Measurements from ENCODE around the gene IPMK. TPM values are rescaled to one million over a fixed set of nuclear protein-coding genes. Genes with fewer than 3 reads are reported as not detected.

The IPMK gene
- 21.5 TPM for polyA plus RNA-seq
- long read RNA-seq, donor 1, full-length matches to known transcripts = 1 of 1 reads
- long read RNA-seq, donor 1, partial matches to known transcripts = 0 of 1 reads
- long read RNA-seq, donor 1, other reads (novel, unspliced or antisense) = 0 of 1 reads
- long read RNA-seq, donor 2, full-length matches to known transcripts = 7 of 7 reads
- long read RNA-seq, donor 2, partial matches to known transcripts = 0 of 7 reads
- long read RNA-seq, donor 2, other reads (novel, unspliced or antisense) = 0 of 7 reads
- long read RNA-seq, donor 3 = 0 reads
- long read RNA-seq, donor 4 = 0 reads
- long read RNA-seq, donor 5, full-length matches to known transcripts = 1 of 1 reads
- long read RNA-seq, donor 5, partial matches to known transcripts = 0 of 1 reads
- long read RNA-seq, donor 5, other reads (novel, unspliced or antisense) = 0 of 1 reads
- long read RNA-seq, donor 6, full-length matches to known transcripts = 8 of 8 reads
- long read RNA-seq, donor 6, partial matches to known transcripts = 0 of 8 reads
- long read RNA-seq, donor 6, other reads (novel, unspliced or antisense) = 0 of 8 reads
- long read RNA-seq, donor 7, full-length matches to known transcripts = 2 of 2 reads
- long read RNA-seq, donor 7, partial matches to known transcripts = 0 of 2 reads
- long read RNA-seq, donor 7, other reads (novel, unspliced or antisense) = 0 of 2 reads
- long read RNA-seq, donor 8, full-length matches to known transcripts = 12 of 12 reads
- long read RNA-seq, donor 8, partial matches to known transcripts = 0 of 12 reads
- long read RNA-seq, donor 8, other reads (novel, unspliced or antisense) = 0 of 12 reads
- long read RNA-seq, donor 9, full-length matches to known transcripts = 6 of 245 reads
- long read RNA-seq, donor 9, partial matches to known transcripts = 36 of 245 reads
- long read RNA-seq, donor 9, other reads (novel, unspliced or antisense) = 203 of 245 reads
- long read RNA-seq, donor 10, full-length matches to known transcripts = 5 of 282 reads
- long read RNA-seq, donor 10, partial matches to known transcripts = 277 of 282 reads
- long read RNA-seq, donor 10, other reads (novel, unspliced or antisense) = 0 of 282 reads
- long read RNA-seq, donor 11, full-length matches to known transcripts = 3 of 144 reads
- long read RNA-seq, donor 11, partial matches to known transcripts = 141 of 144 reads
- long read RNA-seq, donor 11, other reads (novel, unspliced or antisense) = 0 of 144 reads

DNA sequence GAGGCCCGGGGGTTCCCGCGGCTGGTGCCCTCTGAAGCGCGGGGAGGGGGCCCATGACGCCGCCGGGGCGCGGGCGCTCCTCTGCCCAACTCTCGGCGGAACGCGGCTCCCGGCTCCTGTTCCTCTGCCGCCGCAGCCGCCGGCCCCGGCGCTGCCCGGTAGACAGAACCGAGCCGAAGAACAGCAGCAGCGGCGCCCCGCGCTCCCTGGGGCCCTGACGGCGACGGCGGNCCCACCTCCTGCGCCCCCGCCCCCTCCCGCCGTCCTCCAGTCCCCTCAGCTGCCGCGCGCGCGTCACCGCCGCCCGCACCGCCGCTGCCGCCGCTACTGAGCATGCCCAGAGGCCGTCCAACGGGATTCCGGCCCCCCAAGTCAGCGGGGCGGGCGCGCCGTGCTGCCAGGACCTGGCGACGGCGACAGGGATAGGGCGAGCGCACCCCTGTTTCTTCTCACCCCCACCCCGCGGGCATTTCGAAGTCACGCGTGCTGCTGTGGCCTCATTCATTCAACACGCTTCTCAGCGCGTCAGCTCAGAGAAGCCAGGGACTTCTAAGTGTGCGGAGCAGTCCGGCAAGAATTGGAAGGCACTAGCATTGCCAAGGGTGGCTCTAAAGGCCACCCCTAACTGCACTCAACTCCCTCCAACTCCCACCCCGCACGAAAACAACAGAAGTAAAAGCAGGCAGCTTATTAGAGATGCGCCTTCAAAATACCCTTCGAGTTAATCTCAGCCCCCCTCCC, at the start of gene IPMK:
Gene IPMK (minus strand): TSS at position 182 of the 741 bp plus-strand sequence. CDS start 283 bp downstream, outside the sequence.
- Histone ChIP-seq H3K27me3 (ENCODE audit: control insufficient read depth, insufficient read depth, low read length) (no peaks in the 10 kb centered on the region), H3K9me3 (ENCODE audit: control insufficient read depth, low read depth, low read length) (no peaks in the 10 kb centered on the region), H3K4me1 (ENCODE audit: control insufficient read depth, insufficient read depth, low read length) (peaks cover 9% of the 10 kb centered on the region), H3K27ac (ENCODE audit: low read length) (peak within 1 kb of the TSS; percentile 98), H3K36me3 (ENCODE audit: control insufficient read depth, insufficient read depth, low read length) (no peaks in the 10 kb centered on the region), H3K4me3 (ENCODE audit: low read length) (peak within 1 kb of the TSS; percentile 92)
- WGBS (ENCODE audit: insufficient coverage, low lambda C conversion rate) = no CpG with 5 or more reads among the region's 76 CpGs
- peak; percentile 96 to 98 for DNase-seq

DNA sequence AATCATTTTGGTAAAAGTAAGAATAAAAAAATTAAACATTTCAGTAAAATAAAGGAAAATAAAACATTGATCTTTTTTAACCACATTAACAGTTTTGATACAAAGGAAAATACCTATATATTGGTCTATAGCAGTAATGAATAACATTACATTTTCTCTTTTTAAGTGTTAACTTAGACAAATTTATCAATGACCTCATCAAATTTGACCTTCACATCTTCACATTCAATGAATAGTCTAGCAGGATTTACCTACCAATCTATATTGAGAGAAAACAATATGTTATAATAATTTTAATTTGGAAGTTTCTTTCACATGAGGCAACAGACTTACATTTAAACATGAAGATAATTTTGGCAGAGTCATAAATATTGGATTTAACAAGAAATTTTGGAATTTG, 49.2 kb upstream of the IPMK start:
- no peak overlapping the region for H3K27ac ChIP-seq (ENCODE audit: low read length)
- DNase-seq = no peak
- H3K4me1 ChIP-seq (ENCODE audit: control insufficient read depth, insufficient read depth, low read length) = no peaks in the 10 kb centered on the region
- H3K36me3 ChIP-seq (ENCODE audit: control insufficient read depth, insufficient read depth, low read length) = no peaks in the 10 kb centered on the region
- H3K4me3 ChIP-seq (ENCODE audit: low read length) = no peak overlapping the region
- H3K9me3 ChIP-seq (ENCODE audit: control insufficient read depth, low read depth, low read length) = no peaks in the 10 kb centered on the region
- no peaks in the 10 kb centered on the region for H3K27me3 ChIP-seq (ENCODE audit: control insufficient read depth, insufficient read depth, low read length)

DNA sequence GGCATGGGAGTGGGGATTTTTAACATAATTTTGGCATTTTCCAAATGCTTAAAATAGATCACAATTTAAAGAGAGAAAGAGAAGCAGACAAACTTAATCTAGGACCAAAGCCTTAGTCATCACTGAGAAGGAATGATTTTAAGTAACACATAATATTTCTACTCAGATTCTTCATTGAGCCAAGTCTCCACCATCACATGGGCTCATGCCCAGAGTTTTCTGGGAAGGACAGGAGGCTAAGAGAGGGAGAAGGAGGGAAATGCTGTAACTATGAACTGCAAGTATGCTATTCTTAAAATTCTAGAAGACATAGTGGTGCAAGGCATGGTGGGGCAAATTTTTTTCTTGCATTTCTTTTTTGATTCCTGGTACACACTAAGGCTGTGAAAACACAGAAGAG, 43.3 kb upstream of the IPMK start:
- no peak for DNase-seq
- Histone ChIP-seq H3K9me3 (ENCODE audit: control insufficient read depth, low read depth, low read length) (no peaks in the 10 kb centered on the region), H3K4me1 (ENCODE audit: control insufficient read depth, insufficient read depth, low read length) (no peaks in the 10 kb centered on the region), H3K27ac (ENCODE audit: low read length) (no peak overlapping the region), H3K36me3 (ENCODE audit: control insufficient read depth, insufficient read depth, low read length) (no peaks in the 10 kb centered on the region), H3K4me3 (ENCODE audit: low read length) (no peak overlapping the region), H3K27me3 (ENCODE audit: control insufficient read depth, insufficient read depth, low read length) (no peaks in the 10 kb centered on the region)

DNA sequence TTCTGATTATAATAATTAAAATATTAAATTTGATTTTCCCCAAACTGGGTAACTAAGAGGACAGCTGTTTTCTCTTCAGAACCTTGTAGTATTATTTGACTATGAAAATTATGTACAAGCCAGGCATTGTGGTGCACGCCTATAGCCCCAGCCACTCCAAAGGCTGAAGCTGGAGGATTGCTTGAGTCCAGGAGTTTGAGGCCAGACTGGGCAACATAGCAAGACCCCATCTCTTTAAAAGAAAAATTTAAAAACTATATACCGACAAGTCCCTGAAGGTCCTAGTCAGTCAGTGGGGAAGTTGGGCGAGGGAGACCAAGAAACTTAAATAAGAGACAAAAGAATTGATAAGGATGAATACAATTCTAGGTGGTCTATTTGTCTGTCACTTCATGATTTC, 40.0 kb upstream of the IPMK start:
- Histone ChIP-seq H3K4me3 (ENCODE audit: low read length) (no peak overlapping the region), H3K27me3 (ENCODE audit: control insufficient read depth, insufficient read depth, low read length) (no peaks in the 10 kb centered on the region), H3K27ac (ENCODE audit: low read length) (no peak overlapping the region), H3K9me3 (ENCODE audit: control insufficient read depth, low read depth, low read length) (no peaks in the 10 kb centered on the region), H3K36me3 (ENCODE audit: control insufficient read depth, insufficient read depth, low read length) (no peaks in the 10 kb centered on the region), H3K4me1 (ENCODE audit: control insufficient read depth, insufficient read depth, low read length) (peaks cover under 1% of the 10 kb centered on the region)
- 100% methylated on average over 1 of the region's 3 CpGs for WGBS (ENCODE audit: insufficient coverage, low lambda C conversion rate)
- no peak for DNase-seq

DNA sequence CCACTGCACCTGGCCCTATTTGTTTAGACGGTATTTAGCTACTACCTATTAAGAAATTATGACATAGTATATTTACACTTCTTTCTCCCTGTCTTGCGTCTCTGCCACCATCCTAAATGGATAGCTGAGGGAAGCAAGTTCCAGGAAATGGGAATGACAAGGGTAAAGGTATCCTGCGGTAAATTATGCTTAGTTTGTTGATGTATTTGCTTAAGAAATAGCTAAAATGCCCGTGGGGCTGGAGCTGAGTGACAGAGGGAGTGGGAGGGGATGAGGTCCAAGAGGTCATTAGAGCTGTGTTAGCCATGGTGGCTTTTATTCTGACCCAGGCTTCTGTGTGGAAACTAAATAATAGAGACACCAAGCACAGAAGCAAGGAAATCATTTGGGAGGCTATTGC, 38.1 kb upstream of the IPMK start:
- H3K9me3 ChIP-seq (ENCODE audit: control insufficient read depth, low read depth, low read length) = no peaks in the 10 kb centered on the region
- no peak overlapping the region for H3K27ac ChIP-seq (ENCODE audit: low read length)
- peaks cover 8% of the 10 kb centered on the region for H3K4me1 ChIP-seq (ENCODE audit: control insufficient read depth, insufficient read depth, low read length)
- WGBS (ENCODE audit: insufficient coverage, low lambda C conversion rate) = no CpG with 5 or more reads among the region's 4 CpGs
- DNase-seq = no peak
- no peak overlapping the region for H3K4me3 ChIP-seq (ENCODE audit: low read length)
- H3K27me3 ChIP-seq (ENCODE audit: control insufficient read depth, insufficient read depth, low read length) = no peaks in the 10 kb centered on the region
- no peaks in the 10 kb centered on the region for H3K36me3 ChIP-seq (ENCODE audit: control insufficient read depth, insufficient read depth, low read length)

DNA sequence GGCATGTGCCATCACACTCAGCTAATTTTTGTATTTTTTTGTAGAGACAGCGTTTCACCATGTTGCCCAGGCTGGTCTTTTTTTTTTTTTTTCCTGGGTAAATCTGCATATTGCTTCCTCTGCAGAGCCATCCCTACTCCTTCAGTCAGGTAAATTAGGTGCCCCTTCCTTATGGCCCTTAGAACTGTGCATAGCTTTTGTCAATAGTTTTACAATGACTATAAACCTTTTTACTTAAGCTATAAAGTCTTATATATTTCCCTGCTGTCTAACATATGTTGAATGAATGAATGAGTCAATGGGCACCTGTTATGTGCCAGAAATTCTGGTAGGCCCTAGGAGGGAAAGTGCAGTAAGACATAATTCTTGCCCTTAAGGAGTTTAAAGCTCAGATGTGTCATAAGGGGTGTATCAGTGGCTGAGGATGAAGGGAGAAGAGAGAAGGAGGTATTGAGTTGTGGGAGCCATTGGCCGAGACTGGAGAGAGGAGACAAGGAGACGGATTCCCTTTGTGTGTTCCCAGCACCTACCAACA, 36.5 kb upstream of the IPMK start:
- H3K36me3 ChIP-seq (ENCODE audit: control insufficient read depth, insufficient read depth, low read length) = no peaks in the 10 kb centered on the region
- no peaks in the 10 kb centered on the region for H3K9me3 ChIP-seq (ENCODE audit: control insufficient read depth, low read depth, low read length)
- DNase-seq = no peak
- peaks cover 15% of the 10 kb centered on the region for H3K4me1 ChIP-seq (ENCODE audit: control insufficient read depth, insufficient read depth, low read length)
- H3K27ac ChIP-seq (ENCODE audit: low read length) = no peak overlapping the region
- no peaks in the 10 kb centered on the region for H3K27me3 ChIP-seq (ENCODE audit: control insufficient read depth, insufficient read depth, low read length)
- H3K4me3 ChIP-seq (ENCODE audit: low read length) = no peak overlapping the region
- no CpG with 5 or more reads among the region's 3 CpGs for WGBS (ENCODE audit: insufficient coverage, low lambda C conversion rate)

DNA sequence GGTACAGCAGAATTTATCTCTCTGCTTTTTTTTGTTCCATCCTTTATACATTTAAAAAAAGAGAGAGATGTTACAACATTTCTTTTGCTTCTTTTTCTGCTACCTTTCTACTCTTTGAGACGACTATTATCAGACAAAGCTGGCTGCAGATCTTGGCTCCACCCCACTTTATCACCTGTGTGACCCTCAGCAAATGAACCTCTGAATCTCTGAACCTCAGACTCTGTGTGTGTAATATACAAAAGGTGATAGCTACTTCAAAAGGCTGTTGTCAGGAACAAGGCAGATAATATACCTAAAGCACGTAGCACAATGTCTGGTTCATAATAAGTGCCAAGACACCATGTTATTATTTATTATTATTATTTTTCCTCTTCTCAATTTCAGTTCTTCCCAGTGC, 34.6 kb upstream of the IPMK start:
- no peaks in the 10 kb centered on the region for H3K9me3 ChIP-seq (ENCODE audit: control insufficient read depth, low read depth, low read length)
- H3K27ac ChIP-seq (ENCODE audit: low read length) = peak overlapping the region; percentile 25
- H3K4me3 ChIP-seq (ENCODE audit: low read length) = no peak overlapping the region
- peak; percentile 74 to 86 for DNase-seq
- H3K27me3 ChIP-seq (ENCODE audit: control insufficient read depth, insufficient read depth, low read length) = no peaks in the 10 kb centered on the region
- H3K36me3 ChIP-seq (ENCODE audit: control insufficient read depth, insufficient read depth, low read length) = no peaks in the 10 kb centered on the region
- H3K4me1 ChIP-seq (ENCODE audit: control insufficient read depth, insufficient read depth, low read length) = peaks cover 15% of the 10 kb centered on the region
- 17% methylated on average over 1 of the region's 2 CpGs for WGBS (ENCODE audit: insufficient coverage, low lambda C conversion rate)

DNA sequence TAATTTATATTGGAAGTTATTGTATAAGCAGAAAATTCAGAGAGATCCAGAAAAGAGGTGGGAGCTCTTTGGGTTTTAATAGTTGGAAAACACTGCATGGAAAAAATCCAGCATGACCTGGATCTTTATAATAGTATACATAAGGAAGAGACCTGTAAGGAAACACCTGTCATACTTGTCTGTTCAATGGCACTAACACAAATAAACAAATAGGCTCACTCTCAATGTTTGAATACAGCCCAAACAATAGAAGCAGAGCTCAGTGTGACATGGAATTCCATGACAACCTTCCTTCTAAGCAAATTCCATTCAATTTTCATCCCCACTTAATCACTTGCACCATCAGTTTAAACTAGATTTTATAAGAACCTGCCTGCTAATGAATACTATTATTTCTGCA, 33.0 kb upstream of the IPMK start:
- no peak overlapping the region for H3K27ac ChIP-seq (ENCODE audit: low read length)
- no peak overlapping the region for H3K4me3 ChIP-seq (ENCODE audit: low read length)
- DNase-seq = no peak
- H3K9me3 ChIP-seq (ENCODE audit: control insufficient read depth, low read depth, low read length) = no peaks in the 10 kb centered on the region
- peaks cover 15% of the 10 kb centered on the region for H3K4me1 ChIP-seq (ENCODE audit: control insufficient read depth, insufficient read depth, low read length)
- H3K27me3 ChIP-seq (ENCODE audit: control insufficient read depth, insufficient read depth, low read length) = no peaks in the 10 kb centered on the region
- H3K36me3 ChIP-seq (ENCODE audit: control insufficient read depth, insufficient read depth, low read length) = no peaks in the 10 kb centered on the region

DNA sequence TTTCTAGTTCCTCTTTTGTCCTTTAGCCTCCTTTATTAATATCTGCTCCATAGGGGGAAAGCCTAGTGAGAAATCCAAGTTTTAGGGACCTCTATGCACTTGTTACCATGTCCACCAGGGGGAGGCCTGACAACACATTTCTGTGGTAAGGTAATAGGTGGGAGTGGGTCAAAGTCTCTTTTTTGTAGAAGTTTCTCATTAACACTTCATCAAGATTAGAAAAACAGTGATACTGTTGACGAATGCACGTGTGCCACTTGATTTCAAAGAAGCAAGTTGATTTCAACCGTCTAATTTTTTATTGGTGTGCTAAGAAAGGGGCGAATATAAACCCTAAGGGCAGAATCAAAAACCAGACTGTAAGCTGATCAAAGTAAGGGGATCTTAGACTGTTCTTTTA, 31.9 kb upstream of the IPMK start:
- DNase-seq = peak; percentile 69 to 77
- Histone ChIP-seq H3K9me3 (ENCODE audit: control insufficient read depth, low read depth, low read length) (no peaks in the 10 kb centered on the region), H3K4me1 (ENCODE audit: control insufficient read depth, insufficient read depth, low read length) (peaks cover 15% of the 10 kb centered on the region), H3K27me3 (ENCODE audit: control insufficient read depth, insufficient read depth, low read length) (no peaks in the 10 kb centered on the region), H3K27ac (ENCODE audit: low read length) (no peak overlapping the region), H3K4me3 (ENCODE audit: low read length) (no peak overlapping the region), H3K36me3 (ENCODE audit: control insufficient read depth, insufficient read depth, low read length) (no peaks in the 10 kb centered on the region)
- no CpG with 5 or more reads among the region's 4 CpGs for WGBS (ENCODE audit: insufficient coverage, low lambda C conversion rate)

DNA sequence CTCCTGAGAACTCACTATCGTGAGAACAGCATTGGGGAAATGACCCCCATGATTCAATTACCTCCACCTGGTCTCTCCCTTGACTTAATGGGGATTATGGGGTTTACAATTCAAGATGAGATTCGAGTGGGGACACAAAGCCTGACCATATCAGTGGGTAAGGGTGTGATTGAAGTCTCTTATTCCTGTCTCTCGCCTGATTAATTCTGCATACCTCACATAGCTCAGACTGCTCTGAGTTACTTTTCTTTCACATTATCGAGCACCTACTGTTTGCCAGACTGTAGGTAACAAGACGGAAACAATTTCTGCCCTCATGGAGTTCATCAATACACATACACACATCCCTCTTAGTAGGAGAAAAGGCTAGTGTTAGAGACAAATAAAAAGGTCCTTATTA, 26.3 kb upstream of the IPMK start:
- 100% methylated on average over 1 of the region's 5 CpGs for WGBS (ENCODE audit: insufficient coverage, low lambda C conversion rate)
- no peak for DNase-seq

More for the DNA sequence above, 26.3 kb upstream of the IPMK start:
- no peaks in the 10 kb centered on the region for H3K9me3 ChIP-seq (ENCODE audit: control insufficient read depth, low read depth, low read length)
- H3K27me3 ChIP-seq (ENCODE audit: control insufficient read depth, insufficient read depth, low read length) = no peaks in the 10 kb centered on the region
- H3K4me1 ChIP-seq (ENCODE audit: control insufficient read depth, insufficient read depth, low read length) = no peaks in the 10 kb centered on the region
- H3K27ac ChIP-seq (ENCODE audit: low read length) = no peak overlapping the region
- no peaks in the 10 kb centered on the region for H3K36me3 ChIP-seq (ENCODE audit: control insufficient read depth, insufficient read depth, low read length)
- no peak overlapping the region for H3K4me3 ChIP-seq (ENCODE audit: low read length)
